ENCODE results near the gene ARID5A. TPM values are rescaled to one million over a fixed set of nuclear protein-coding genes. Genes with fewer than 3 reads are reported as not detected.

The ARID5A gene
- total and polyA plus RNA-seq, 2 of the 13 experiments (the other 11 are each of a cell fraction or from before 2014, with no cell fraction given) = 6.0 to 9.5 TPM

GRCh38 chr2:96505231-96505889, 31.2 kb upstream of the ARID5A start, which contains the start of gene NEURL3 (continued):
- TF ChIP-seq PRDM15 (CRISPR knock-in tag; IDR thresholded peaks at IDR 0.05) (peak; percentile 47; the same call in 1 of the 2 replicates), ZNF124 (CRISPR knock-in tag; IDR thresholded peaks at IDR 0.05) (peak; percentile 65; the same call in 1 of the 2 replicates), CENPT (CRISPR knock-in tag; IDR thresholded peaks at IDR 0.05; ENCODE audit: low read depth) (no peak), ZNF225 (CRISPR knock-in tag; IDR thresholded peaks at IDR 0.05) (no peak), ZNF576 (CRISPR knock-in tag; IDR thresholded peaks at IDR 0.05) (0 out of 2 replicates have a peak, but pooled peaks have one; percentile 51), SMYD3 (CRISPR knock-in tag; IDR thresholded peaks at IDR 0.05) (no peak), HOMEZ (CRISPR knock-in tag; IDR thresholded peaks at IDR 0.05; ENCODE audit: low read depth) (peak; percentile 43; the same call in 1 of the 2 replicates), PBX3 (CRISPR knock-in tag; IDR thresholded peaks at IDR 0.05; ENCODE audit: borderline replicate concordance) (no peak), KLF13 (CRISPR knock-in tag; IDR thresholded peaks at IDR 0.05) (0 out of 2 replicates have a peak, but pooled peaks have one; percentile 52), REXO4 (CRISPR knock-in tag; IDR thresholded peaks at IDR 0.05; ENCODE audit: borderline replicate concordance) (no peak), CC2D1A (CRISPR knock-in tag; IDR thresholded peaks at IDR 0.05) (no peak), ZNF136 (CRISPR knock-in tag; IDR thresholded peaks at IDR 0.05; ENCODE audit: low read depth) (0 out of 2 replicates have a peak, but pooled peaks have one; percentile 29), ARHGAP35 (CRISPR knock-in tag; IDR thresholded peaks at IDR 0.05; ENCODE audit: borderline replicate concordance) (0 out of 2 replicates have a peak, but pooled peaks have one; percentile 52), ZFP41 (CRISPR knock-in tag; IDR thresholded peaks at IDR 0.05; ENCODE audit: borderline replicate concordance) (no peak), RCOR2 (CRISPR knock-in tag; IDR thresholded peaks at IDR 0.05) (no peak), ZFP82 (CRISPR knock-in tag; IDR thresholded peaks at IDR 0.05; ENCODE audit: borderline replicate concordance) (no peak), TAF1 (CRISPR knock-in tag; IDR thresholded peaks at IDR 0.05) (0 out of 2 replicates have a peak, but pooled peaks have one; percentile 29)
- TF ChIP-seq, protein P1, sequence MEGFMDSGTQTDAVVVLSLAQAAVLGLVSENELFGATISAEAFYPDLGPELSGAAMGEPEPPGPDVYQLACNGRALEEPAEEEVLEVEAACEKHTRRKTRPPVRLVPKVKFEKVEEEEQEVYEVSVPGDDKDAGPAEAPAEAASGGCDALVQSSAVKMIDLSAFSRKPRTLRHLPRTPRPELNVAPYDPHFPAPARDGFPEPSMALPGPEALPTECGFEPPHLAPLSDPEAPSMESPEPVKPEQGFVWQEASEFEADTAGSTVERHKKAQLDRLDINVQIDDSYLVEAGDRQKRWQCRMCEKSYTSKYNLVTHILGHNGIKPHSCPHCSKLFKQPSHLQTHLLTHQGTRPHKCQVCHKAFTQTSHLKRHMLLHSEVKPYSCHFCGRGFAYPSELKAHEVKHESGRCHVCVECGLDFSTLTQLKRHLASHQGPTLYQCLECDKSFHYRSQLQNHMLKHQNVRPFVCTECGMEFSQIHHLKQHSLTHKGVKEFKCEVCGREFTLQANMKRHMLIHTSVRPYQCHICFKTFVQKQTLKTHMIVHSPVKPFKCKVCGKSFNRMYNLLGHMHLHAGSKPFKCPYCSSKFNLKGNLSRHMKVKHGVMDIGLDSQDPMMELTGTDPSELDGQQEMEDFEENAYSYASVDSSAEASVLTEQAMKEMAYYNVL (CRISPR knock-in tag; IDR thresholded peaks at IDR 0.05; ENCODE audit: borderline replicate concordance) = no peak
- TF ChIP-seq, protein P2, sequence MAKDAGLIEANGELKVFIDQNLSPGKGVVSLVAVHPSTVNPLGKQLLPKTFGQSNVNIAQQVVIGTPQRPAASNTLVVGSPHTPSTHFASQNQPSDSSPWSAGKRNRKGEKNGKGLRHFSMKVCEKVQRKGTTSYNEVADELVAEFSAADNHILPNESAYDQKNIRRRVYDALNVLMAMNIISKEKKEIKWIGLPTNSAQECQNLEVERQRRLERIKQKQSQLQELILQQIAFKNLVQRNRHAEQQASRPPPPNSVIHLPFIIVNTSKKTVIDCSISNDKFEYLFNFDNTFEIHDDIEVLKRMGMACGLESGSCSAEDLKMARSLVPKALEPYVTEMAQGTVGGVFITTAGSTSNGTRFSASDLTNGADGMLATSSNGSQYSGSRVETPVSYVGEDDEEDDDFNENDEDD (CRISPR knock-in tag; IDR thresholded peaks at IDR 0.05; ENCODE audit: borderline replicate concordance) = no peak
